Posterior cingulate gyrus (tissue), 11 donors: ENCODE results near the gene PGF.
A peak's percentile ranks its signal among the peaks of the same experiment; 100 is the strongest.
"Not testable (repeated sequence)": the region's sequence is repeated elsewhere in the genome, so short reads cannot be mapped to it uniquely, and the experiment has no call there.

Experiments used
- DNase-seq, 10 donors: peaks; one replicate each; pipeline versions ENCODE4 v3.0.0 to v3.0.0-alpha.2; 2020 to 2021; ENCODE audit warnings: mixed read lengths in 3 of 10
- intact Hi-C: fragments of 100-400 bp; cut with DNase I; formaldehyde crosslinking; loops from one replicate; pipeline ENCODE4 v1.15.1; 2023

PGF gene

DNA sequence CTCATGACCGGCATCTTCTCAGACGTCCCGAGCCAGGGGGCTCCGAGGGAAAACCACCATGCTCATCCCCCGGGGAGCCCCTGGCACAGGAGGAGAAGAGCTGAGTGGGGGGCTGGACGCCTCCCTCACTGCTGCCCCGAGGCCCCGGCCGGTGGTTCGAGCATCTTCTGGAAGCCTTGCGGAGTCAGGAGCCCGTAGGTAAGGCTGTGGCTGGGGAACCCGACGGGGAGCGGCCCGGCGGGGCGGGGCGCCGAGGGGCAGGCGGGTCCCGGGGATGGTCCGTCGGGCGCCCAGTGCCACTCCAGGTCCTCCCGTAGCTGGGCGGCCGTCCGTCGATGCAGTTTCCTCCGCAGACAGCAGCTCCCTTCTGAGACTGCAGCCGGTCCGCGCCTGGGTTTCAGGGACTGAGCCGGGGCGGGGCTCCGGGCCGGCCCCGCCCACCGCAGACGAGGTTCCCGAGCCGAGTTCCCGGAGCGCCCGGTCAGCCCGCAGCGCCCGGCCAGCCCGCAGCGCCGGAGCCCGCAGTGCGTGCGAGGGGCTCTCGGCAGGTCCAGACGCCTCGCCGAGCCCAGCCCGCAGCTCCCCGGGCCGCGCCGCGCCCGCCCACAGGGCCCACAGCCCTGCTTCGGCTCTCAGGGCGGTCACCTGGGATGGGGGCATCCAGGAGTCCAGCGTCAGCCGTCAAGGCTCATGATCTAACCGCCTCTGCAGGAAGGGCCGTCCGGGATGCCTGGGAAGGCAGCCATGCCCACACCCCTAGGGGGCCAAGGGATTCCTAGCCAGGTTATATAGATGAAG is at the start of gene PGF:
PGF (minus strand) TSS at position 369 of the 798 bp plus-strand sequence; CDS start at position 14, 355 bp downstream.
- intact Hi-C loops = no loop called here
- DNase-seq = peak in 4 of 10 donors; percentile 30 to 86 (median 47)

DNA sequence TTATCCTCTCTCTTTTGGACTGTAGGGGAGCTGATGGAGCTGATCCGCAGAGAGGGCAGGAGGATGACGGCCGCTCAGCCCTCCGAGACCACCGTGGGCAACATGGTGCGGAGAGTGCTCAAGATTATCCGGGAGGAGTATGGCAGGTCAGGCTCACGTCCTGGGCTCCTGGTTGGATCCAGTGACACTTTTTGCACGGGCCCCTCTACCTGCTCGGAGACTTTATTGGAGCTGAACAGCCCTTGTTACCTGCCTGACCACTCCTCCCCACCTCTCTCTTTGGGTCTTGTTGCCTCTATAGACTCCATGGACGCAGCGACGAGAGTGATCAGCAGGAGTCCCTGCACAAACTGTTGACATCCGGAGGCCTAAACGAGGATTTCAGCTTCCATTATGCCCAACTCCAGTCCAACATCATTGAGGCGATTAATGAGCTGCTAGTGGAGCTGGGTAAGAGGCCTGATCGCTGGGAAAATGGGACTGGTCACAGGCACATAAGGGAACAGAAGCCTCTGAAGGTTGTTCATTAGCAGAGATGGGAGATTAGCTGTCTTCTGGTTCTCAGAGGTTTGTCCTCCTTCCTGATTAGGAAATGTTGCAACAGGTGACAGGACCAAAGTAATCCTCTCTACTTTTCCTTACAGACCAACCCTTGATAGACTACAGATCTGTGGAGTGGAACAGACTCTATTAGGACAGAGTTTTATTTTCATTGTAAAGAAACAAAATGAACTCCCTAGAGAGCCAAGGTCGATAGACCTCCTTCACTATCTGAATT is 48.0 kb upstream of the PGF start:
- DNase-seq = no peak
- intact Hi-C loops = loop anchor here (2.0 to 5.0 kb wide), 2 partner anchors 56 to 65 kb away; partner anchors contain the start of gene ZC2HC1C

DNA sequence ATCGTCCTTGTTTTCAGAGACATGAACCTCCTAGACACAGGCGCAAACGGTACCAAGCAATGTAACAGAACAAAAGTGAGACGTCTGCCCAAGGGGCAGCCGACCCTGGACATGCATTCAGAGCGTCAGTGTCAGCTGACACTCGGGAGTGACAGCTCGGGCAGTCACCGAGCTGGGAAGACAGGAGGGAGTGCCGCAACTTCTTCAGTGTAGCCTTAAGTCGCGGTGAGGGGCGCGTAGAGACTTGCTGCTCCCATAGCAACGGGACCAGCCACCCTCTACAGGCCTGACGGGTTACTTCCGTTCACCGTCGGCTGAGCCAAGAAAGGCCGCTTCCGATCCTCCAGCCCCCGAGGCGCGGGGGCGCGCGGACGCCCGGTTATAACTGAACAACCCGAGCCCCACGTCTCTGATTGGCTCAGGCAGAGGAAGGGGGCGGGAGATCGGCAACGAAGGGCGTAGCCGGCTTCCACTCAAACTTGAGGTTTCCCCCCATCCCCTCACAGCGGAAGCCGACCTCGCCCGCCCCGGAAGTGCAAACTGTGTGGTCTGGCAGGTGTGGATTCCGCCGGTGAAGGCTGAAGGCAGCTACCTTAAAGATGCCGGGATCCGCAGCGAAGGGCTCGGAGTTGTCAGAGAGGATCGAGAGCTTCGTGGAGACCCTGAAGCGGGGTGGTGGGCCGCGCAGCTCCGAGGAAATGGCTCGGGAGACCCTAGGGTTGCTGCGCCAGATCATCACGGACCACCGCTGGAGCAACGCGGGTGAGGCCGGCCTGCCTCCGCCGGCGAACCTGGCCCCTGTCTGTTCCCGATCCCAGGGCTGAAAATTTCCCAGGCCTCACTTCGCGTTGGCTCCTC is 47.2 kb upstream of the PGF start, which contains the start of gene EIF2B2:
EIF2B2 (plus strand) TSS at position 530 of the 858 bp plus-strand sequence; CDS start at position 600, 70 bp downstream.
- intact Hi-C loops = loop anchor here (2.0 to 5.0 kb wide), 2 partner anchors 55 to 66 kb away; partner anchors contain the start of gene ZC2HC1C

DNA sequence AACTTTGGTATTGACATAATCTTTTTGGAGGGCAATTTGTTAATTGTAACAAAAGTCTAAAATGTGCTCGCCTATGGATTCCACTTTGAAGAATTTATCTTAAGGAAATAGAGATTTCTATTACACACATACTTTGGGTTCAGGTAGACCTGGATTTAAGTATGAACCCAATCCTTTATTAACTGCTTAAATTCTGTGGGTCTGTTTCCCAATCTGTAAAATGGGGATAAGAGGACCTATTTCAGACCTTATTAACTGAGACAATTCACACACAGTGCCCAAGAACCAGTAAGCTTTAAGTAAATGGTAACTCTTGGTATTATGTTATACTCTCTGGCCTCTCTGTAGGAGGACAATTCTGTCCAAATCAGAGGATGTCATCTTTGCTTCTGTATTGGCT is 46.5 kb upstream of the PGF start:
- intact Hi-C loops = loop anchor here (2.0 to 5.0 kb wide), 2 partner anchors 55 to 67 kb away; partner anchors contain the start of gene ZC2HC1C
- DNase-seq = no peak

More for the DNA sequence above, 47.2 kb upstream of the PGF start, which contains the start of gene EIF2B2:
- DNase-seq = peak; percentile 95 to 100 (median 99)

DNA sequence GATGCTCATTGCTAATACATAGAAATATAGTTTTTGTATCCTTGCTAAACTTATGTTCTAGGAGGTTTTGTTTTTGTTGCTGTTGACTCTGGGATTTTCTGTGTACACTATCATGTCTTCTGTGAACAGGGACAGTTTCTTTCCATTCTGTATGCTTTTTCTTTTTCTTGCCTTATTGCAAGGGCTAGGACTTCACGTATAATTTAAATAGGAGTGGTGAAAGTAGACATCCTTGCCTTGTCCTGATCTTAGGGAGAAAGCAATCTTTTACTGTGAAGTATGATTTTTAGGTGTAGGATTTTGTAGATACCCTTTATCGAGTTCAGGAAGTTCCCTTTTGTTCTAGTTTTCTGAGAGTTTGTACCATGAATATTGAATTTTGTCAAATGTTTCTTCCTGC is 45.9 kb upstream of the PGF start:
- no peak for DNase-seq
- intact Hi-C loops = loop anchor here (5.0 kb wide), 1 partner anchor 54 kb away; no protein-coding TSS in a partner anchor

DNA sequence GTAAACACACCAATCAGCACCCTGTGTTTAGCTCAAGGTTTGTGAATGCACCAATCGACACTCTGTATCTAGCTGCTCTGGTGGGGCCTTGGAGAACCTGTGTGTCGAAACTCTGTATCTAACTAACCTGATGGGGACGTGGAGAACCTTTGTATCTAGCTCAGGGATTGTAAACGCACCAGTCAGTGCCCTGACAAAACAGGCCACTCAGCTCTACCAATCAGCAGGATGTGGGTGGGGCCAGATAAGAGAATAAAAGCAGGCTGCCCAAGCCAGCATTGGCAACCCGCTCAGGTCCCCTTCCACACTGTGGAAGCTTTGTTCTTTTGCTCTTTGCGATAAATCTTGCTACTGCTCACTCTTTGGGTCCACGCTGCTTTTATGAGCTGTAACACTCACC is 40.4 kb upstream of the PGF start:
- DNase-seq, intact Hi-C loops: not testable (repeated sequence)

DNA sequence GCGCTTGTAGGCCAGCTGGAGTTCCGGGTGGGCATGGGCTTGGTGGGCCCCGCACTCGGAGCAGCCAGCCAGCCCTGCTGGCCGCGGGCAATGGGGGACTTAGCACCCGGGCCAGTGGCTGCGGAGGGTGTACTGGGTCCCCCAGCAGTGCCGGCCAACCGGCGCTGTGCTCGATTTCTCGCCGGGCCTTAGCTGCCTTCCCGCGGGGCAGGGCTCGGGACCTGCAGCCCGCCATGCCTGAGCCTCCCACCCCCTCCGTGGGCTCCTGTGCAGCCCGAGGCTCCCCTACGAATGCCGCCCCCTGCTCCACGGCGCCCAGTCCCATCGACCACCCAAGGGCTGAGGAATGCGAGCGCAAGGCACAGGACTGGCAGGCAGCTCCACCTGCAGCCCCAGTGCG is 38.8 kb upstream of the PGF start:
- DNase-seq, intact Hi-C loops: not testable (repeated sequence)

DNA sequence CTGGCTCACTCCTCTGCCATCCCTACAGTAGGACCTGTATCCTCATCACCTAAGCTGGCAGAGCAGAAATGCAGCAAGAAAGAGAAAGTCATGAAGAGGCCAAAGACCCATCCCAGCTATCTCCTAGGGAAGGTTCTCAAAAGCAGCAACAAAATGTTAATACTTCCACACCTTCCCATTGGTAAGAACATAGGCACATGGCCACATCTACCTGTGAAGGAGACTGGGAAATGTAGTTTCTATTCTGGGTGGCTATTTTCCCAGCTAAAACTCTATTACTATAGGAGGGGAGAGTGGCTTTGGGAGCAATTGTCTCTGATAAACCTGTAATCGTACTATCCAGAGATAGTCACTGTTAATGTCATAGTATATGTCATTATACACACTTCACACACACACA is 33.6 kb upstream of the PGF start:
- no peak for DNase-seq
- intact Hi-C loops = no loop called here

DNA sequence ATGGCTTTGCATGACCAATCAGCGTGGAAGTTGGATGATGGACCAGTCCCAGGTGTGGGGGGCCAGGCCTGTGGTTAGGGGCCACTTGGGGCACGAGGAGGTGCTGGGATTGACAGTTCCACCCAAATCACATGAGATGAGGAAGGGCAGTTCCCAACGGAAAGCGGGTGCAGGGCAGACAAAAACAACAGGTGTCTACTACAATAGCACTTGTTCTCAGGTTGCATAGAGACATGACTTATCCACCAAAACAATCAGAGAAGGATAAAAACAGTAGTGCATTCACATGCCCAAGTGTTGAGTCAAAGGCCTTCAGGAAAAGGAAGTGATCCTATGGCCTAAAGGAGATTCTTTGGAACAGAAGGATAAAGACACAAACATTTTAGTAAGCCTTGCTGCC is 32.7 kb upstream of the PGF start:
- no peak for DNase-seq
- intact Hi-C loops = no loop called here

DNA sequence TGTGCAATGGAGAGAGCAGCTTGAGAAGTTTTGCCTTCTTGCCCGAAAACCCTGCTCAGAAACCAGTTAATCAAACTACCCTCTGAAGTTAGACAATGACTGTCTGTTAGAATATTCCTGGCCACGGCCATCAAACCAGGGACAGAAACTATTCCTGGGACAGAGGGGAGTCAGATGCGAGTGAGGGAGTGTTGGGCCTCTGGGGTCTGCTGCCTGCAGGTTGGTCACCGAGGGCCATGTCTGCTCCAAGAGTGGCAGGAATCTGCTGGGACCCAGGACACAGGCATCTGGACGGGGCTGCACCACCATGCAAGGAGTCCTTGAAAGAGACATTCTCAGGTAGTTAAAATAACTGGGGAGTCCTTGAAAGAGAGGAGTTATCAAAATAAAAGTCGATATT is 30.4 kb upstream of the PGF start:
- intact Hi-C loops = no loop called here
- peak in 1 of 10 donors; percentile 67 for DNase-seq

DNA sequence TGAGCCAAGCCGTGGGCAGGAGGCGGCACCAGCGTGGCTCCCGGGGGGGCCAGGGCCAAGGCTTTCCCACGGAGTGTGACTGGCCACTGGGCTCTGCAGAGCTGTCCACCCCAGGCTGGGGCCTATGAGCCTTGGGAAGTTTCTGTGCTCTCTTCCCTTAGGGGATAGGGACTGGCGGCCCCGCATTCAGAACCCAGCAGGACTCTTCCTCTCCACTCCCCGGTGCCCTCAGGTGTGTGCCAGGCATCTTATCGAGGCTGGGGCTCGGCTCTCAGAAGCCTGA is 29.6 kb upstream of the PGF start:
- peak in 1 of 10 donors; percentile 82 for DNase-seq

DNA sequence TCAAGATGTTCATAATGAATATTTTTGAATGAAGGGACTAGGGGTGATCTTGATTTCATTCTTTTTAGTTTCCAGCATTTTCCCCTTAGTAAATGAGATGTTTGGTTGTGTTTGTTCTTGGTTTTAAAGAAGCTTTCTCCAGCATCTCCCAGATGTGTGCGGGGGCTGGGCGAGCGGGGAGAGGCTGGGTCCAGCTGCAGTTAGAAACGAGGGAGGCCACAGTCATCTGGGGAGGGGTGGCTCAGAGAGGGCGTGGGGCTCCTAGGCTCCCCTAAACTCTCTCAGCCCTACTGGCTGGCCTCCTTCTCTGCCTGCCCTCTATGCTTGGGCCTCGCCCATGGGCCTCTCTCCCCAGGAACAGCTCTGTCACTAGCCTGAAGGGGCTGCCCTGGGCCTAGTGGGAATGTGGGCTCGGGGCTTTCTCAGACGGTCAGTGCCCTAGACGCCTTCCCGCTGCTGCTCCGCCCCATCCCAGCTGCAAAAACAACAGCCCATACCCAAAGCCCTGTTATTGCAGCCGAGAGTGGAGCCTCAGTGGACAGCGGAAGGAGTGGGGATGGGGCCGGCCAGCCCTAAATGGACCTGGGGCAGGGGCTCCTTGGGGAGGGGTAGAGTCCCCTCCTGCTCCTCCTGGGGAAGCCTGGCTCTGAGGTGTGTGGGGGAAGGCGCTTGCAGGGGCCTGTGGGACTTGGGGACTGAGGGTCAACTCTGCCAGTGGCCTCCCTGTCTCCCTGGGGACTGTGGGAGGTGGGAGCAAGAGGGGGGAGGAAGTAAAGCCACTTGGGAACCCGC is 29.0 kb upstream of the PGF start:
- intact Hi-C loops = no loop called here
- peak in 1 of 10 donors; percentile 67 for DNase-seq

More for the DNA sequence above, 29.6 kb upstream of the PGF start:
- intact Hi-C loops = no loop called here

DNA sequence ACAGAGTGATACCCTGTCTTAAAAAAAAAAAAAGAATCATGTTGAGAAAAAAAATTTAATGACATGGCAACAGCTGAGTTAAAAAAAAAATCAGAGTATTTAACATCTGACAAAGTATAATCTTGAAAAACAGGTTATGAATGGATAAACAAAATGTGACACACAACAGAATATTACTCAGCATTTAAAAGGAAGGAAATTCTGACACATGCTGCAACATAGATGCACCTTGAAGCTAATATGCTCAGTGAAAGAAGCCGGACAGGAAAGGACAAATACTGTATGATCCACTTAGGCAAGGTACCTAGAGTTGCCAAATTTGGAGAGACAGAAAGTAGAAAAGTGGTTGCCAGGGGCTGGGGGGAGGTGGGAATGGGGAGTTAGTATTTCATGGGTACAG is 27.9 kb upstream of the PGF start:
- DNase-seq = no peak
- intact Hi-C loops = no loop called here

DNA sequence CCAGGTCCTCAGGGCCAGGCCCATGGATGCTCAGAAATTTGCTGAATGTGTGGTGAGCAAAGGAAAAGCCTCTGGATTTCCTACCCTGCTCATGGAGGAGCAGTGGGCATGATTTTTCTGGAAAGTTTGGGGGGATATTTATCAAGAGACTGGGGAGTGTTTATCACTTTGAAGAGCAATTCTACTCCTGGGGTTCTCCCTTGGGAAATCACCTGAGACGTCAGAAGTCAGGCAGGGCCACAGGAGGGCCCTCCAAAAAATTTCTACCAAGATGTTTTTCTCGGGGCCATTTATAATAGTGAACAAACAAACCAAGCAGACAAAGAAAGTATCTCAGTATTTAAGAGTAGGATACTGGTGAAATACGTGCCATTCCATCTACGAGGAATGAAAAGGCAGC is 27.3 kb upstream of the PGF start:
- intact Hi-C loops = no loop called here
- DNase-seq = no peak

DNA sequence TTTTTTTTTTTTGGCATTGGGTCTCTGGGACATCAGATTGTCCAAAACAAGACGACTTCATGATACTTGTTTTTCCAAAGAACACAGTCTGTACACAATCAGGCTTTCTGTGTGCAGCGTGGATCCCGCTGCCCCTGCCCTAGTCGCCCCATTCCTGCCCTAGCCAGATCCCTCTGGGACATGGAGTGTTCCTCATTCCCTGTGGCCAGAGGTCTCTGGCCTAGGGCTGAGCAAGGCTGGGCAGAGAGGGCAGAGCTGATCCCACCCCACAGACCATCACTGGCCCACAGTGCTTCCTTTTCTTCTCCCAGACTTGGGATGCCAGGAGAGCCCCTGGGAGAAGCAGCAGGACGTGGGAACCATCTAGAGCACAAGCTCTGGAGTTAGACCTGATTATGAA is 26.4 kb upstream of the PGF start:
- peak in 2 of 10 donors; percentile 15 to 46 for DNase-seq
- intact Hi-C loops = no loop called here

DNA sequence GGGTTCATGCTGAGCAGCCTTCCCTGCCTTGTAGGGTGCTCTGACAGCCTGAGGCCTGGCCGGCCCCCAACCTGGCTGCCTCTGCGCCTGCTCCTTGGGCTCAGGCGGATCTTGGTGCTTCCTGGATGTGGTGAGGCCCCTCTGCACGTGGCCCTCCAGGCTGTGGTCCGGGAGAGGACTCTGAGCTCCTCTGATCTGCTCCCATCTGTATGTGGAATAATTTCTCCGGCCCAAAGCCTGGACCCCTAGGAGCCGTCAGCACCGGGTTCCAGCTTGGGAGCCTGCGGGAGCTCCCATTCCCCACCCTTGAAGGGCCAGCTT is 26.0 kb upstream of the PGF start:
- DNase-seq = peak in 2 of 10 donors; percentile 41 to 71
- intact Hi-C loops = no loop called here

DNA sequence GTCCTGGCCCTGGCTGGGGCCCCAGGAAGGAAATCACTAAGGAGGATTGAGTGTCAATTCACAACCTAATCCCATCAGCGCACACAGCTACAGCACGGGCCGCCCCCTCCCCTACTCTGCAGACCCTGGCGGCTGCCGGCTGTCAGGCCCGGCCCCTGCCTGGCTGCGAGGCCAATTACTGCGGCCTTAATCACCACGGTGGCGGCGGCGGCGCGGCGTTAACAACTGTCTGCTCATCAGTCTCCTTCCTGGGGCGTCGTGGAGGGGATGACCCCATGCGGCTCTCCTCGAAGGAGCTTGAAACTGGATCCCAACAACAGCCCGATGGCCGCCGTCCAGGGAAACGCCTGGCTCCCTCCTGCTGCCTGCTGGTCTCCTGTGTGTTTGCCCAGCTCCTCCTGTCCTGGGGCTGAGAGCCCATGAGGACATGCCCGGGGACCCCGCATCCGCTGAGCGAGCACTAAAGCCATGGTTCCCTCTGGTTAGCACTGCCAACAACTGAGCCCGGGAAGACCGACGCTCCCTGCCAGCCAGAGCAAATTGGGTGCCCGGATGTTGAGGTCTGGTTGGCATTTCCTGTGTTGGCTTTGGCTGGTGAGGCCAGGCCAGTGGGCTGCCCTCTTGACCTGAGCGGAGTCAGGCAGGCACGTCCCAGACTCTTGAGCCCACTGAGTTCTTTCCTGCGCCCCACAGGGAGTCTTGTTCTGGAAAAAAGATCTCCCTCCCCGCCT is 25.5 kb upstream of the PGF start:
- intact Hi-C loops = no loop called here
- peak in 2 of 10 donors; percentile 70 to 82 for DNase-seq

DNA sequence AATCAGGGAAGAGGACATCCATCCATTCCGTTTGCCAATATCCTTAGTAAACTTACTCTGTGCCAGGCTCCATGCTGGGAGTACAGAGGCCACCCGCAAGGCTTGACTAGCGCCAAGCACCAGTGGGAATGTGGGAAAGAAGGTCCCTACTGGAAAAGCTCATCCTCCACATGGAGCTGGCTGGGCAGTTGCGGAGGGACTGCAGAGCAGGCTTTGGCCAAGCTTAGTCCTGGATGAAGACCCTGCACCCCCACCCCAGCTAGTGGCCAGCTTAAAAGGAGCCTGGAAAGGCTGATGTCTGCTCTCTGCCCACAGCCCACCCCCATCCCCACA is 25.0 kb upstream of the PGF start:
- peak in 1 of 10 donors; percentile 48 for DNase-seq
- intact Hi-C loops = no loop called here
